COR-L47 (cell line): Measurements from ENCODE around the gene SBF2.

ENCODE experiments used
- DNase-seq: peaks from one replicate; lab custom pipeline; 2025; lab: John Stamatoyannopoulos, UW

Gene SBF2

DNA sequence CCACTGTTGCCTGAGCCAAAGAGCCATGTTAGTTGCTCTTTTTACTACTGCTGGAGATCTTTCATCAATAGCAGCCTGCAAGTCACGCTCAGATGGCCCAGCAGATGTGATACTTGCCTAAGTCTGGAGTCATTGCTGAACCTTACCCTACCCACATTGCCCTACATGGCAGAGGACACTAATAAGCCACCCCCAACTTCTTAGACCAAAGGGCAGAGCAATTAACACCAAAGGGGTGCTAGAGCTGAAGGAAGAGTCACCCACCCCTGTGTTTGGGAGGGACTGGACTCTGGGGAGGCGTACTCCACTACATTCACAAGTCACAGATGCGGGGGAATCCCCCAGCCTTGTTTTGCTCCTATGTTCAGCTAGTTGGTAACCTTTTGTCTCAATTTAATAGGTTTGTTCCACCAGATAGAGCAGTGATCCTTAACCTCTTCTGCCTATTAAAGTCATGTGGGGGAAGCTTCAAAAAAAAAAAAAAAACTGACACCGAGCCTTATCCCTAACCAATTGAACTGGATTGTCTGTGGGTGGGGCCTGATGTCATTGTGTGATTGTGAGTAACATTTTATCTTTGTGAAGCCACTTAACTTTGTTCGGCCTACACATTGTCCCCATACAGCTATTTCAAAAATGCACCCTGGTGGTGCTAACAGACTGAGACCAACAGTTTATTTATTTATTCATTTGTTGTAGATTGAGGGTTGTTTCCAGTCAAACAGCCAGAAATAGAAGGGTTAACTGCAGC, 23.9 kb upstream of the SBF2 start:
- no peak for DNase-seq

DNA sequence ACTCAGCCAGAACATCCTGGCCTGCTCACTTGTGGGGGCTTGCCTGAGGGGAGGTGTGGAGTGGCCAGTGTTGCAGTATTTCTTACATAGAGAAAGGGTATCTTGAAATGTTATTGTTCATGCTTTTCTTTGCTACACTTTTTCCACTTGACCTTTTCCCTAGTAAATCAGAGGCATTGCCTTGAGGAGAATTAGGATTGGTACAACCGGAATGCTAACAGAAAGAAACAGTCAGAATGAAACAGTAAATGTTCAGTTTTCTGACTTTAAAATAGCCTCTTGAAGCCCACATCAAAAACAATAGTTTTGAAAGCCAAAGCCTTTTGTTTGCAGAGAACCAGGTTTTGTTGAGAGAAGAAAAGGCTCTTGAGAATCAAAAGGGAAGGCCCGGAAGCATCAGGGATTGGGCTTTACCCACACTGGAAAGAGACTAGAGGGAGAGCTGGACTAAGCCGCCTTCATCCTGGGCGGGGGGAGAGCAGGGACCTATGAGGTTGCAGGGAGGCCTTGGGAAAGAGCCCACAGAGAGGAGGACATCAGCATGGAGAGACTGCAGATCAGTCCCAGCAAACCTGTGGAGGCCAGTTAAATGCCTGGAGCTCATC, 23.2 kb upstream of the SBF2 start:
- no peak for DNase-seq

- DNase-seq, result no peak
These were observed 21.1 kb upstream of the SBF2 start for GRCh38 chr11:10315083-10315482.

DNA sequence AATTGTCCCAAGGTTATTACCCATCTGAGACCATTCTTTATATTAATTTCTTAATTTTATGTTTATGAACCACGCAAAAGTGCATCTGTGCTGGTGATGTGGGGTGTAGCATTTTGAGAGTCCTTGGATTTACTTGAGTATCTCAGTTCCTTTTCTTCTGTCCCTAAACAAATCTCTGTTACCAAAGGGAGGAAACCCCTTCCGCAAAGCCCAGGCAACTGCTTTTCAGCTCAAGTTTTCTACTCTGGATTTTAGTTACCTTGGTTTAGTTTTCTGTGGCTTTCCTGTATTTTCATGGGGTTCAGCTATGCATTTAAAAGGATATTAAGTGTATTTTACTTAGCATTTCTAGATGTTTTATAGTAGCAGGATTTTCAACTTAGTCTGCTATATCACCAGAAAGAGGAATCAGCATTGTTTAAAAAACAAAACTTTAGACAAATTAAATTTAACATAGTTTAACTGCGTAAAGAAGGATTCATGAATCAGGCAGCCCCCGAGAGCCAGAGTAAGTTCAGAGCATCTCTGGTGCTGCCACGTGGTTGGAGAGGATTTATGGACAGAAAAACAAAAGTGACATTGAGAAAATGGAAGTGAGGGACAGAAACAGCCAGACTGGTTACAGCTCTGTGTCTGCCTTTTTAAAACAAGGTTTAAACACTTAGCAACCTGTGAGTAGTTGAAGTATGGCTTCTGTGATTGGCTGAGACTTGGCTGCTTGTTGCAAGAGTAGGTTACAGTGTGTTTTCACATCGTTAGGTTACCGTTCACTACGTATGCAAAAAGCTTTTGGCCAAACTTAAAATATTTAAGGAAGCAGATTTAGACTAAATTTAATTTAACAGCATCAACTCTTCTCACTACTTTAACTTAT, 20.4 kb upstream of the SBF2 start:
- no peak for DNase-seq

DNA sequence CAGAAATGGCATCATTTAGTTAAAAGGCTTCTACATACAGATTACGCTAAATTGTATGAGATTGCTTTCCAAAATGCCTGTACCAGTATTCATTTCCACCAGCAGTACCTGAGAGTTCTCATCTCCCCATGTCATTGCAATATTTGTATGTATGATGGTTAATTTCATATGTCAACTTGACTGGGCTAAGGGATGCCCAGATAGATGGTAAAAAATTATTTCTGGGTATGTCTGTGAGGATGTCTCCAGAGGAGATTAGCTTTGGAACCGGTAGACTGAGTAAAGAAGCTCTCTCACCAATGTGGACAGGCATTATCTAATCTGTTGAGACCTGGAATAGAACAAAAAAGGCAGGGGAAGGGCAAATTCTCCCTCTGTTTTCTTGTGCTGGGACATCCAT, 17.8 kb upstream of the SBF2 start:
- no peak for DNase-seq

DNA sequence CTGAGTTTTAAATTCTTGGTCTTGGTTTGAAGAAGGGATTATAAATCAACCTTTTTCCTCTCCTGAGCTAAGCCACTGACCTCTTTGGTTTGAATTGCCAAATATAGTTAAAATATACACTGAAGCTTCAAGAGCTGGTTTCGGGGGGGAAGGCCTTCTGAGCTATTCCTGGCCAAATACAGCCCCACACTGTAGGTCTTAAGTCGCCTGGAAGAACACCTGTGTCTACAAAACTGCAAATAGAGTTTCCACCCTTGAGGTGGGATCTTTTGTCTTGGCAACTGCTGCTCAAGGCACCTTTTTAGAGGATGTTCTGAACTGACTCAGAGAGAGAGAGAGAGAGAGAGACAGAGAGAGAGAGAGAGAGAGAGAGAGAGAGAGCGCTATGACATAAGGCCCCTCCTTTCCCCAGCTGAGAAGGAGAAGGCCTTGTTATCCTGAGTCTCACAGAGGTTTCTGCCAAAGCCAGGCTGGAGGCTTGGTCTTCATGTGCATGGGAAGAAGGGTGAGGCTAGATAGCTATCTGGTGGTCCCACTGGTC, 16.4 kb upstream of the SBF2 start:
- DNase-seq, result no peak

DNA sequence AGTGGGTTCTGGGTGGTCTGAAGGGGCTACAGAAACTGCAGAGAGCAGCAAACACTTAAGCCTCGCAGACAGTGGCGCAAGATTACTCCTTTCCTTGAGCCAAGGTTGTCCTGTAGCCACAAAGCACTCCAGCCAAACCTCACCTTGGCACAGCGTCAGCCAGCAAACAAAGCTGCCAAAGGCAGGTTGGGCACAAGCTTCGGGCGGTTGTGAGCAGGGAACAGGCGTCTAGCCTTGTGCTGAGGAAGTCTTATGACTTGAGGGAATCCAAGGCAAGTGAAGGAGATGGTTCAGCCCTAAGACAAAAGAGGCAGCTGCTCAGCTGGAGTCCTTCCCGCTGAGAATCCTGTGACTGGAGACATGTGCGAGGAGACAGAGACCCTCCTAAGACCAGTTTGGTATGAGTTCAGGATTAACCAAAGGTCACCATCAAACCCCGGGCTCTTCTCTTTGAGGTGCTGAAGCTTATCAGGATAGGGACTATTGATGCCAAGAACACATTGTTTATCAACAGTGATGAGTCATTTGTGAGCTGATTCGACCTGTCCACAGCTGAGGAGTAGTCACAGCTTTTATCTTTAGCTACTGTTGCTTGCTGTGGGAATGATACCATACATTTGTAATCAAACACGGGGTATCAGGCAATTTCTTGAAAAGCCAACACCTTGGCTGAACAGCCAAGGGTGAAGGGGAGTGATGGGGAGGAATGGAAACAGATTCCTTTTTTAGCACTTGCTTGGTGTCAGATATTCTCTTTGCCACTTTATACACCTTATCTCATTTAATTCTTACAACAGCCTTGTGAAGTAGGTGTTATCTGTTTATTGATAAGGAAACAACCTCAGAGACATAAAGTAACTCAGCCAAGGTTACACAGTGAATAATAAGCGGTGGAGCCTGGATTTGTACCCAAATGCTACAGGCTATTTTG, 15.4 kb upstream of the SBF2 start:
- DNase-seq, result no peak

DNA sequence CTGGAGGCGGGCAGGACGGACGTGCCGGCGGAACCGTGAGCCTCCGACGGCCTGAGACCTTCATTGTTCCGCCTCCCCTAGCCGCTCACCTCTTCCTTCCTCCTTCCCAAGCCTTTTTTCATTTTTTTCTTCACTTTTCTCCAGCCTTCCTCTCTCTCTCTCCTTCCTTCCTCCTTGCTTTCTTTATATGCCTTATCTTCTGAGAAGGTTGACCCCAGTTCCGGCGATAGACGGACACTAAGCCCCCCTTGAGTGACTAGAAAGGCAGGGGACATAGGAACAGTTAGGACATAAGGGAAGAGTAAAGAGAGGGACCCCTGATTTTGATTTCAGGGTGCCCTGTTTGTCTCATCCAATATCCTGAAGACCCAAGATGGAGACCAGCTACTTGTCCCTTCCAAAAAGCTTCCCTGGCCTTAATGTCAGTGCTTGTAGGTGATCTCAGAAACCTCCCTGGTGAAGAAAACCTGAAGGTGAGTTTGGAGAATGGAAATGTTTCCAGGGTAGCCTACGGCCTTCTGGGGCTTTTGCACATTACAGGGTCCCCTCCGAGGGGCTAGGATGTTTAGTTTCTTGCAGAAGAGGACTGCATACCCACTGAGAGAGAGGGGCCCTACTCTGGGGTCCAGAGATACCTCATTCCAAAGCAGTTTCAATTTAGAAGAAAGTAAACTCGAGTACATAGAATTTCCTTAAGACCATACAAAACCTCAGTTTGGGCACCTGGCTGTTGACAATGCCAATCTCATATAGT, 14.4 kb upstream of the SBF2 start:
- no peak for DNase-seq

DNA sequence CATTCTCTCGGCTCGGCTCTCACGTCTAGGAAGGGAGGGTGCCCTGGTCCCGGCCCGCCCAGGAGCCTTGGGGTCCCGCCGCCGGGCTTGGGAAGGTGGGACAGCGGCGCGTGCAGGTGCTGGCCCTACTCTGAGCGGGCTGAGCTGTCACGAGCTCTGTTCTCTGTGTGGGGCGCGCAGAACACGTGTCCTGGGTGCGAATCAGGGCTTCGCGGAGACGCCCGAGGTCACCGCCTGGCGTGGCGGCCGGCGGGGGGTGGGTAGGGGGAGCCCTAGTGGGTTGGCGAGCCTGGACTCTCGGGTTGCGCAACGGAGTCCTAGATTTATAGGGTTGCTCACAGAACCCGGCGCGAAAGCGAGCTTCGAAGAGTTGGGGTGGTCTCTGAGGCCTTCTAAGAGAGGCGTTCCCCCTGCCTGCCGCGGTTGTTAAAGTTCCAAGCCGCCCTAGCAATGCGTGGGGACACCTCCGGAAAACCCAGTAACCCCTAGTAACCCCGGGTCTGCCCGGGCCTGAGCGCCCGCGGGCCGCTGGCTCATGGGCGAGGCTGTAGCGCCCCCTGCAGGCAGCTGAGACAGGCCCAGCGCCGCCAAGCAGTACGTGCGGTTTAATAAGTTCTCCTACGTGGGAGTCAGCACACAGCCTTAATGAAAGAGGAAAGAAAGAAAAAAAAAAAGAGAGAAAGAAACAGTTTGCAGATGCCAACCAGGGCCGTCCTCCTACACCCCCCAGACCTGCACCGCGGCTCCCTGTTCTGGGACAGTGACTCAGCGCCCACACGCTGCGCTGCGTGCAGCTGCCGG, 13.6 kb upstream of the SBF2 start:
- DNase-seq, result peak; percentile 77

DNA sequence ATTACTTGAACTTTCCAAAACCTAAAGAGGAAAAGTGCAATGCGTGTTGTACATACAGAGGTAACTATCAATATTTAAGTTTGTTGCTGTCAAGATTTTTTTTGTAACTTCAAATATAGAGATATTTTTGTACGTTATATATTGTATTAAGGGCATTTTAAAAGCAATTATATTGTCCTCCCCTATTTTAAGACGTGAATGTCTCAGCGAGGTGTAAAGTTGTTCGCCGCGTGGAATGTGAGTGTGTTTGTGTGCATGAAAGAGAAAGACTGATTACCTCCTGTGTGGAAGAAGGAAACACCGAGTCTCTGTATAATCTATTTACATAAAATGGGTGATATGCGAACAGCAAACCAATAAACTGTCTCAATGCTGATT, 13.0 kb upstream of the SBF2 start:
- no peak for DNase-seq

GRCh38 chr11:10305964-10306918, 12.2 kb upstream of the SBF2 start:
- DNase-seq, result no peak

GRCh38 chr11:10305262-10305963, 11.4 kb upstream of the SBF2 start:
- DNase-seq, result peak; percentile 49

DNA sequence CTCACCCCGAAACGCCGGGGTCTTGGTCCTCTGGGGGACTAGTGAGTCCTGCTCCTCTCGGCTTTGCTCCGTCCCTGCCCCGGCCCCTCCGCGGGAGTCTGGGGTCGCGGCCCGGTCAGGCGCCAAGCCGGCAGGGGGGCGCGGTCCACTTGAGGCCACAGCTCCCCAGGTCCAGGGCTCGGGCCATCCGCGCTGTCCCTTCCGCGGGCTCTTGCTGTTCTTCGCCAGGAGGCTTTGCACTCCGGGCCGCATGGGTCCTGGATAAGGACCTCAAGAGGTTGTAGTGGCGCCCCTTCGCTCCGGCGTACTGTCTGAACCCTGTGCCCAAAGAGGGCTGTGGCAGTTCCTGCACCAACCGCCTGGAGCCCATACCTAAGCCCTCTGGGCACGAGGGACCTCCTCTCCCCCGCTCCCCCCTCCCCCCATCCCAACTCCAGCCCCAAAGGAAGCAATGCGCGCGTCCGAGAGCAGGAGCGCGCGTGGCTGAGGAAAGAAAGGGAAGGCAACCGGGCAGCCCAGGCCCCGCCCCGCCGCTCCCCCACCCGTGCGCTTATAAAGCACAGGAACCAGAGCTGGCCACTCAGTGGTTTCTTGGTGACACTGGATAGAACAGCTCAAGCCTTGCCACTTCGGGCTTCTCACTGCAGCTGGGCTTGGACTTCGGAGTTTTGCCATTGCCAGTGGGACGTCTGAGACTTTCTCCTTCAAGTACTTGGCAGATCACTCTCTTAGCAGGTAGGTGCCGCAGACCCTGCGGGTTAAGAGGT, 10.7 kb upstream of the SBF2 start, which contains the start of gene ADM:
Gene ADM, plus strand, starts transcription at position 579 of the 767 bp plus-strand sequence. CDS start 628 bp downstream, outside the sequence.
- DNase-seq, result peak; percentile 63

GRCh38 chr11:10303558-10304363, 9.7 kb upstream of the SBF2 start:
- no peak for DNase-seq

GRCh38 chr11:10302744-10303557, 8.9 kb upstream of the SBF2 start:
- peak; percentile 75 for DNase-seq

GRCh38 chr11:10302359-10302743, 8.3 kb upstream of the SBF2 start:
- no peak for DNase-seq
